K562 (cell line): ENCODE measurements around the gene NDUFB3. TPM values are rescaled to one million over a fixed set of nuclear protein-coding genes. Genes with fewer than 3 reads are reported as not detected.

Experiments
- AFF4 ChIP-seq: sonication (generic); formaldehyde crosslinking; IDR thresholded peaks from 2 replicates; pipeline ENCODE4 v1.8.0; 2023; ENCODE audit warnings: mild to moderate bottlenecking, missing genetic modification reagents
- HOXB6 ChIP-seq: fragments of 250-450 bp; sonication (Bioruptor Pico); IDR thresholded peaks from 2 replicates; pipeline ENCODE4 v1.5.1; 2022; ENCODE audit warnings: mild to moderate bottlenecking, borderline replicate concordance
- KDM4B ChIP-seq, 2 experiments: fragments of 450-650 bp in 1 of 2; sonication (generic) in 1 of 2; IDR thresholded peaks; 2 replicates each; pipeline ENCODE4 v1.6.1; 2016 to 2017; ENCODE audit warnings: borderline replicate concordance in 2 of 2, antibody characterized with exemption in 1 of 2, low read depth in 1 of 2, mild to moderate bottlenecking in 1 of 2
- KLF1 ChIP-seq: fragments of 450-650 bp; IDR thresholded peaks from 2 replicates; pipeline ENCODE4 v1.6.1; 2016; ENCODE audit warnings: missing genetic modification characterization, missing compliant biosample characterization
- MCM3 ChIP-seq: fragments of 450-650 bp; IDR thresholded peaks from 2 replicates; pipeline ENCODE4 v1.6.1; 2016
- NFATC3 ChIP-seq: fragments of 450-650 bp; IDR thresholded peaks from 2 replicates; pipeline ENCODE4 v1.6.1; 2017; ENCODE audit warnings: mild to moderate bottlenecking
- RHOXF2B ChIP-seq: fragments of 250-450 bp; sonication (Bioruptor Pico); conservative IDR thresholded peaks from 2 replicates; pipeline ENCODE4 v1.5.1; 2021
- TAL1 ChIP-seq: fragments of 450-650 bp; IDR thresholded peaks from 2 replicates; pipeline ENCODE4 v1.6.1; 2016; ENCODE audit warnings: mild to moderate bottlenecking
- ZNF124 ChIP-seq: sonication (generic); formaldehyde crosslinking; IDR thresholded peaks from 2 replicates; pipeline ENCODE4 v1.8.1; 2022; ENCODE audit warnings: missing genetic modification reagents
- ZNF263 ChIP-seq: sonication (generic); formaldehyde crosslinking; IDR thresholded peaks from 2 replicates; pipeline ENCODE4 v1.8.0; 2022; ENCODE audit warnings: mild to moderate bottlenecking, missing genetic modification reagents, borderline replicate concordance
- ZNF507 ChIP-seq: conservative IDR thresholded peaks from 2 replicates; pipeline ENCODE4 v1.6.1; 2017; ENCODE audit warnings: missing genetic modification characterization, missing compliant biosample characterization
- ZNF644 ChIP-seq: fragments of 200-800 bp; sonication (Bioruptor generic); IDR thresholded peaks from 2 replicates; pipeline ENCODE4 v1.6.1; 2016; ENCODE audit warnings: low read depth, missing genetic modification characterization, missing compliant biosample characterization
- ZNF655 ChIP-seq: fragments of 250-450 bp; sonication (Bioruptor Pico); IDR thresholded peaks from 2 replicates; pipeline ENCODE4 v1.5.0; 2021
- ZNF696 ChIP-seq: fragments of 250-450 bp; sonication (Bioruptor Pico); conservative IDR thresholded peaks from 2 replicates; pipeline ENCODE4 v1.4.0; 2020; ENCODE audit warnings: mild to moderate bottlenecking, moderate library complexity
- ZNF780A ChIP-seq: fragments of 250-450 bp; sonication (Bioruptor Pico); IDR thresholded peaks from 2 replicates; pipeline ENCODE4 v1.5.0; 2021; ENCODE audit warnings: mild to moderate bottlenecking
- polyA plus RNA-seq, 8 experiments: library from polyadenylated mRNA; depleted of rRNA in 4 of 8; stranded (reverse) in 5 of 8; unstranded in 3 of 8; fragments of >200 nt; fragmentation: Nextera tagmentation in 2 of 8; fragmentation: Illumina TruSeq in 1 of 8; extraction: Ambion mirVana in 2 of 8; extraction: Trizol in 1 of 8; gene quantifications; 2 replicates each; pipeline versions ENCODE4 v1.2.1 to v1.2.3, GENCODE V29; 2011 to 2014; ENCODE audit warnings: inconsistent platforms in 1 of 8, missing spikeins in 1 of 8
- total RNA-seq, 7 experiments: library from RNA; depleted of rRNA in 6 of 7; stranded (reverse); fragments of >200 nt in 6 of 7; fragmentation: Illumina TruSeq in 2 of 7; extraction: Trizol in 2 of 7; gene quantifications; 2 replicates each; pipeline versions ENCODE4 v1.2.1 to v1.2.3, GENCODE V29; 2011 to 2021; ENCODE audit warnings: low replicate concordance in 1 of 7
- TF ChIP-seq, protein P1 (sequence below), 2 experiments: fragments of 450-650 bp in 1 of 2; IDR thresholded peaks; 2 replicates each; pipeline ENCODE4 v1.6.1; 2011 to 2017; ENCODE audit warnings: low read depth in 2 of 2, antibody characterized with exemption in 1 of 2, borderline replicate concordance in 1 of 2, low read length in 1 of 2, mild to moderate bottlenecking in 1 of 2, mixed read lengths in 1 of 2; ENCODE audit not compliant: control insufficient read depth in 1 of 2
- TF ChIP-seq, protein P2 (sequence below): fragments of 250-450 bp; sonication (Bioruptor Pico); IDR thresholded peaks from 2 replicates; pipeline ENCODE4 v1.8.0; 2021; ENCODE audit warnings: moderate library complexity, mild to moderate bottlenecking, inconsistent platforms

NDUFB3 gene
- total and polyA plus RNA-seq, 9 of the 15 experiments (the other 6 are each of a cell fraction or from before 2014, with no cell fraction given) = 126 to 786 (median 156) TPM

DNA sequence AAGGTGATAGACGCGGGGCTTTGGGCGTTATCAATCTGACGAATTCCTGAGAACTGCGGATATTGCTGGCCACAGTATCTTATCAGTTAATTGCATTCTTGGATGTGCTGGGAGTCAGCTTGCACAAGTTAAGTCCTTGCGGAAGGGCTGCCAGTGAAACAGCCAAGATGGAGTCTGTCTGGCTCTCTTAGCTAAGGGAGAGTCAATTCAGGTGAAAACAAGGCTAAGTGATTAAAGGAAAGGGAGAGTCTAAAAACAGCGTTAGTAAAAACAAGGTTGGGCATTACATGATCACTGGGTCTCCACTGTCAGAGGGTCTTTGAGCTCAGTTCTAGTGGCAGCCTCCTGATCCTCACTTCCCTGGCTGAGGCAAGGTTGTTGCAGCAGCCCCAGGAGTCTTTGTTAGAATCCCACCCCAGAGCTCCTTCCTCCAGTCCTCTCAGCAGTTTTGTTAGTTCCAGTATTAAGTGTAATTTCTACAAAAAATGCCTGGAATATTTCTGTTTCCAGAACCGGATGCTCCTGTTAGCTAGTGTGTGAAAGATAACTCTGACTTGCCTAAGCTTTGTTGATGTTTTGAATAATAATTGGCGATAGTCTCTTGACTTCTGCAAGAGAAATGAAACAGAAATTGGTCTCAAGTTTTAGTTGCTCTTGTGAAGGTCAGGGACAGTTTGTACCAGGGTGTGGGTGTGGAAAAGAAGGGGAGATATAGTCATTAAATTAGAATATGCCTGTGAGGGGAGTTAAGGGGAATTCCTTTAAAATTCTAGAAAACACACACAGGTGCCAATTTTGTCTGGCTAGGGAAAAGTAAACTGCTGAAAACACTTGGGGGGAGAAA lies 54.7 kb downstream of the NDUFB3 start (continued):
- no peak for TF ChIP-seq AFF4 (CRISPR knock-in tag)
- TF ChIP-seq ZNF507 = peak; percentile 48; the same call in 1 of the 2 replicates
- no peak for TF ChIP-seq NFATC3
- no peak for TF ChIP-seq ZNF263 (CRISPR knock-in tag)
- TF ChIP-seq, protein P1, sequence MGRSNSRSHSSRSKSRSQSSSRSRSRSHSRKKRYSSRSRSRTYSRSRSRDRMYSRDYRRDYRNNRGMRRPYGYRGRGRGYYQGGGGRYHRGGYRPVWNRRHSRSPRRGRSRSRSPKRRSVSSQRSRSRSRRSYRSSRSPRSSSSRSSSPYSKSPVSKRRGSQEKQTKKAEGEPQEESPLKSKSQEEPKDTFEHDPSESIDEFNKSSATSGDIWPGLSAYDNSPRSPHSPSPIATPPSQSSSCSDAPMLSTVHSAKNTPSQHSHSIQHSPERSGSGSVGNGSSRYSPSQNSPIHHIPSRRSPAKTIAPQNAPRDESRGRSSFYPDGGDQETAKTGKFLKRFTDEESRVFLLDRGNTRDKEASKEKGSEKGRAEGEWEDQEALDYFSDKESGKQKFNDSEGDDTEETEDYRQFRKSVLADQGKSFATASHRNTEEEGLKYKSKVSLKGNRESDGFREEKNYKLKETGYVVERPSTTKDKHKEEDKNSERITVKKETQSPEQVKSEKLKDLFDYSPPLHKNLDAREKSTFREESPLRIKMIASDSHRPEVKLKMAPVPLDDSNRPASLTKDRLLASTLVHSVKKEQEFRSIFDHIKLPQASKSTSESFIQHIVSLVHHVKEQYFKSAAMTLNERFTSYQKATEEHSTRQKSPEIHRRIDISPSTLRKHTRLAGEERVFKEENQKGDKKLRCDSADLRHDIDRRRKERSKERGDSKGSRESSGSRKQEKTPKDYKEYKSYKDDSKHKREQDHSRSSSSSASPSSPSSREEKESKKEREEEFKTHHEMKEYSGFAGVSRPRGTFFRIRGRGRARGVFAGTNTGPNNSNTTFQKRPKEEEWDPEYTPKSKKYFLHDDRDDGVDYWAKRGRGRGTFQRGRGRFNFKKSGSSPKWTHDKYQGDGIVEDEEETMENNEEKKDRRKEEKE (IDR thresholded peaks at IDR 0.05; ENCODE audit: borderline replicate concordance in 1 of 2, control insufficient read depth in 1 of 2, low read depth in 2 of 2, low read length in 1 of 2) = no peak
- TF ChIP-seq ZNF696 = peak; percentile 93
- TF ChIP-seq, protein P2, sequence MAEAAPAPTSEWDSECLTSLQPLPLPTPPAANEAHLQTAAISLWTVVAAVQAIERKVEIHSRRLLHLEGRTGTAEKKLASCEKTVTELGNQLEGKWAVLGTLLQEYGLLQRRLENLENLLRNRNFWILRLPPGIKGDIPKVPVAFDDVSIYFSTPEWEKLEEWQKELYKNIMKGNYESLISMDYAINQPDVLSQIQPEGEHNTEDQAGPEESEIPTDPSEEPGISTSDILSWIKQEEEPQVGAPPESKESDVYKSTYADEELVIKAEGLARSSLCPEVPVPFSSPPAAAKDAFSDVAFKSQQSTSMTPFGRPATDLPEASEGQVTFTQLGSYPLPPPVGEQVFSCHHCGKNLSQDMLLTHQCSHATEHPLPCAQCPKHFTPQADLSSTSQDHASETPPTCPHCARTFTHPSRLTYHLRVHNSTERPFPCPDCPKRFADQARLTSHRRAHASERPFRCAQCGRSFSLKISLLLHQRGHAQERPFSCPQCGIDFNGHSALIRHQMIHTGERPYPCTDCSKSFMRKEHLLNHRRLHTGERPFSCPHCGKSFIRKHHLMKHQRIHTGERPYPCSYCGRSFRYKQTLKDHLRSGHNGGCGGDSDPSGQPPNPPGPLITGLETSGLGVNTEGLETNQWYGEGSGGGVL (CRISPR knock-in tag) = peak; percentile 96
- TF ChIP-seq ZNF124 (CRISPR knock-in tag) = no peak
- TF ChIP-seq ZNF655 = no peak
- TF ChIP-seq KDM4B (IDR thresholded peaks at IDR 0.05; ENCODE audit: borderline replicate concordance in 2 of 2, low read depth in 1 of 2) = no peak
- no peak for TF ChIP-seq MCM3
- TF ChIP-seq HOXB6 (CRISPR knock-in tag) = no peak
- peak; percentile 91 for TF ChIP-seq ZNF780A (CRISPR knock-in tag)
- TF ChIP-seq TAL1 = peak; percentile 31; the same call in 1 of the 2 replicates
- peak; percentile 98 for TF ChIP-seq RHOXF2B (CRISPR knock-in tag)
- TF ChIP-seq ZNF644 (tag) = peak; percentile 99
- TF ChIP-seq KLF1 = peak; percentile 51; the same call in 1 of the 2 replicates
